Parathyroid adenoma (tissue), 2 donors: ENCODE data around the gene TTC27.

Source experiments
- H2AFZ ChIP-seq: fragments of 300-600 bp; sonication (generic); one replicate; pipeline ENCODE4 v1.7.0; 2017; ENCODE audit warnings: antibody characterized with exemption, mild to moderate bottlenecking
- H3K27ac ChIP-seq: fragments of 300-600 bp; sonication (generic); one replicate; pipeline ENCODE4 v1.7.0; 2017
- H3K27me3 ChIP-seq: fragments of 300-600 bp; sonication (generic); one replicate; pipeline ENCODE4 v1.7.0; 2017; ENCODE audit warnings: low read length; ENCODE audit not compliant: control insufficient read depth, insufficient read depth
- H3K36me3 ChIP-seq: fragments of 300-600 bp; sonication (generic); one replicate; pipeline ENCODE4 v1.7.0; 2017; ENCODE audit warnings: low read length; ENCODE audit not compliant: control insufficient read depth, insufficient read depth
- H3K4me1 ChIP-seq: fragments of 300-600 bp; sonication (generic); one replicate; pipeline ENCODE4 v1.7.0; 2017; ENCODE audit warnings: control low read depth
- H3K4me2 ChIP-seq: fragments of 300-600 bp; sonication (generic); one replicate; pipeline ENCODE4 v1.7.0; 2017; ENCODE audit warnings: low read length
- H3K4me3 ChIP-seq: fragments of 300-600 bp; sonication (generic); one replicate; pipeline ENCODE4 v1.7.0; 2017; ENCODE audit warnings: low read depth, low read length
- H3K79me2 ChIP-seq: fragments of 300-600 bp; sonication (generic); one replicate; pipeline ENCODE4 v1.7.0; 2017; ENCODE audit warnings: control low read depth
- H3K9ac ChIP-seq: fragments of 300-600 bp; sonication (generic); one replicate; pipeline ENCODE4 v1.7.0; 2017; ENCODE audit warnings: mild to moderate bottlenecking
- H3K9me3 ChIP-seq: fragments of 300-600 bp; sonication (generic); one replicate; pipeline ENCODE4 v1.7.0; 2017; ENCODE audit warnings: low read length; ENCODE audit not compliant: control insufficient read depth
- CTCF ChIP-seq: fragments of 300-600 bp; sonication (generic); IDR thresholded peaks from one replicate; pipeline ENCODE4 v1.7.0; 2017; ENCODE audit warnings: antibody characterized with exemption, mild to moderate bottlenecking
- donor health status: primary hyperparathyroidism.

TTC27 gene

DNA sequence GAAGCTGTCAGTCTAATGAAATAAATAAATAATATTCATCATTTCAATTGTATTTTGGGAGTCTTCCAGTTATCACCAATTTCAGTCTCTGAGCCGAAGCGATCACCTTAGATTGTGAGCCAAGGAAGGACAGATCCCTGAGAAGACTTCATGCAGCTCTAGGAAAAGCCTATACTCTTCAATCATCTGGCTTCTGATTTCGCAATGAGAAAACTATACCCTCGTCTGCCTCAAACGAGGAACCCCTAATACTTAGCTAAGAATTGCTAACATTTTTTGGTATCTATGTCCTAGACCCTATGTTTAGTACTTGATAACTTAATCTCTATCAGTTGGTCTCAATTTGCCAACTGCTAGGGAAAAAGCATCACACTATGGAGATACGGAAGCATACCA, 4.5 kb upstream of the TTC27 start:
- H3K36me3 ChIP-seq: no peaks in the 10 kb centered on the region
- H3K4me1 ChIP-seq: no peaks in the 10 kb centered on the region
- H3K27me3 ChIP-seq: no peaks in the 10 kb centered on the region
- TF ChIP-seq CTCF: no peak
- H3K9me3 ChIP-seq: no peaks in the 10 kb centered on the region
- no peak overlapping the region for H2AFZ ChIP-seq
- H3K4me3 ChIP-seq: no peak overlapping the region
- H3K27ac ChIP-seq: no peak overlapping the region
- H3K4me2 ChIP-seq: no peak overlapping the region
- H3K9ac ChIP-seq: no peak overlapping the region
- no peaks in the 10 kb centered on the region for H3K79me2 ChIP-seq

DNA sequence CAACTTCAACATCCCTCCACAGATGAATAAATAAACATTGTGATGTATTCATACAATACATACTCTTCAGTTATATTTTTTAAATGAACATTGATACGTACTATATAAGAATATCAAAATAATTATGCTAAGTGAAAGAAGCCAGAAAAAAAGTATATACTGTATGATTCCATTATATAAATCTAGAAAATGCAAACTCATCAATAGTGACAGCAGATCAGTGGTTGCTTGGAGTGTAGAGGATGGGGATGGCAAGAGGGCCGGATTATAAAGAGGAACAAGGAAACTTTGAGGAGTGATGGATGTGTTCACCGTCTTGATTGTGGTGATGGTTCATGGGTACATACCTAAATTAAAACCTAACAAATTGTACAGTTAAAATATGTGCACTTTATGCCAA, 3.0 kb upstream of the TTC27 start:
- no peak overlapping the region for H2AFZ ChIP-seq
- no peaks in the 10 kb centered on the region for H3K27me3 ChIP-seq
- H3K9ac ChIP-seq: no peak overlapping the region
- no peaks in the 10 kb centered on the region for H3K4me1 ChIP-seq
- no peak overlapping the region for H3K27ac ChIP-seq
- H3K9me3 ChIP-seq: no peaks in the 10 kb centered on the region
- no peak overlapping the region for H3K4me3 ChIP-seq
- H3K36me3 ChIP-seq: no peaks in the 10 kb centered on the region
- H3K79me2 ChIP-seq: no peaks in the 10 kb centered on the region
- H3K4me2 ChIP-seq: no peak overlapping the region
- TF ChIP-seq CTCF: no peak

GRCh38 chr2:32626639-32627221, 1.1 kb upstream of the TTC27 start:
- Histone ChIP-seq H3K4me3 (no peak overlapping the region), H3K79me2 (no peaks in the 10 kb centered on the region), H3K4me1 (no peaks in the 10 kb centered on the region), H3K4me2 (no peak overlapping the region), H3K36me3 (no peaks in the 10 kb centered on the region), H3K27ac (no peak overlapping the region), H2AFZ (peak overlapping the region; percentile 99), H3K9ac (no peak overlapping the region), H3K9me3 (no peaks in the 10 kb centered on the region), H3K27me3 (no peaks in the 10 kb centered on the region)
- no peak for TF ChIP-seq CTCF

DNA sequence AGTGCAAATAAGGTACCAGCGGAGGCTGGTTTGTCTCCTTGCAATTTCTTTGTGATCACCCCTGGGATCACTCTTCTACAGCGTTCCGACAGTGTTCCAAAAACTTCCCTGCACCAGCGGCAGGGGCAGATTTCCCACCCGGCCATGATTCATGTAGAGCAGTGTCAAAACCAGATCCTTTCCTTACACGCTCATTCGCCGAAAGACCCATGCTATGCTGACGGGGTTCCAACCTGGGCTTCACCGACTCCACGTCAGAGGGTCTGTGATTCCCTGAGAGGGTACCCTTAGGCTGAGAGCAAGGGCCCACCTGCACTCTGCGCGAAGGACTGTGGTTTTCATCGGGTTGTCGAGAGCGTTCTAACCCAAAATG, 423 bp upstream of the TTC27 start:
- H3K79me2 ChIP-seq: no peaks in the 10 kb centered on the region
- H3K27me3 ChIP-seq: no peaks in the 10 kb centered on the region
- peak; percentile 34 for TF ChIP-seq CTCF
- H3K27ac ChIP-seq: peak overlapping the region; percentile 25
- H3K9ac ChIP-seq: no peak overlapping the region
- peak overlapping the region; percentile 99 for H2AFZ ChIP-seq
- H3K36me3 ChIP-seq: no peaks in the 10 kb centered on the region
- H3K4me2 ChIP-seq: peak overlapping the region; percentile 98
- H3K4me1 ChIP-seq: no peaks in the 10 kb centered on the region
- H3K4me3 ChIP-seq: peak overlapping the region; percentile 91
- no peaks in the 10 kb centered on the region for H3K9me3 ChIP-seq

DNA sequence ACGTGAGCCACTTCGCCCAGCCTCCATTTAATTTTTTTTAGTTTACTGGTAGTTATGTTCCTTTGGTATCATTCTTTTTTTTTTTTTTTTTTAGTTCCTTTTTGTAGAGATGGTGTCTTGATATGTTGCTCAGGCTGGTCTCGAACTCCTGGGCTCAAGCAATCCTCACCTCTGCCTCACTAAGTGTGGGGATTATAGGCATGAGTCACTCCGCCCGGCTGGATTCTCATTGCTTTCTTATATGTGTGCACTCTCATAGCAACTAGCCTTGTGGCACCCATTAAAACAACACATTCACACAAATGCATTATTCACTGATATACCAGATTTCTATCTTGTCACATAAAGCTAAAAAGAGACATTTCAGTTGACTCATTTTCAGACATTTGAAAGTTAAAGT, 4.2 kb downstream of the TTC27 start:
- no peaks in the 10 kb centered on the region for H3K4me1 ChIP-seq

More for the DNA sequence above, 4.2 kb downstream of the TTC27 start:
- Histone ChIP-seq H3K27ac (no peak overlapping the region), H3K9ac (no peak overlapping the region), H2AFZ (no peak overlapping the region), H3K79me2 (no peaks in the 10 kb centered on the region), H3K4me2 (no peak overlapping the region), H3K9me3 (no peaks in the 10 kb centered on the region), H3K27me3 (no peaks in the 10 kb centered on the region), H3K4me3 (no peak overlapping the region), H3K36me3 (no peaks in the 10 kb centered on the region)
- no peak for TF ChIP-seq CTCF
